HG02870 (cell line): Measurements from ENCODE around the gene TNXB.
A peak's percentile ranks its signal among the peaks of the same experiment; 100 is the strongest.

Experiments
- ATAC-seq: cut with Tn5 transposase; IDR thresholded peaks from one replicate; pipeline ENCODE4 v1.9.1; 2021; ENCODE audit warnings: mild to moderate bottlenecking, moderate library complexity; ENCODE audit not compliant: unreplicated experiment

Gene TNXB

DNA sequence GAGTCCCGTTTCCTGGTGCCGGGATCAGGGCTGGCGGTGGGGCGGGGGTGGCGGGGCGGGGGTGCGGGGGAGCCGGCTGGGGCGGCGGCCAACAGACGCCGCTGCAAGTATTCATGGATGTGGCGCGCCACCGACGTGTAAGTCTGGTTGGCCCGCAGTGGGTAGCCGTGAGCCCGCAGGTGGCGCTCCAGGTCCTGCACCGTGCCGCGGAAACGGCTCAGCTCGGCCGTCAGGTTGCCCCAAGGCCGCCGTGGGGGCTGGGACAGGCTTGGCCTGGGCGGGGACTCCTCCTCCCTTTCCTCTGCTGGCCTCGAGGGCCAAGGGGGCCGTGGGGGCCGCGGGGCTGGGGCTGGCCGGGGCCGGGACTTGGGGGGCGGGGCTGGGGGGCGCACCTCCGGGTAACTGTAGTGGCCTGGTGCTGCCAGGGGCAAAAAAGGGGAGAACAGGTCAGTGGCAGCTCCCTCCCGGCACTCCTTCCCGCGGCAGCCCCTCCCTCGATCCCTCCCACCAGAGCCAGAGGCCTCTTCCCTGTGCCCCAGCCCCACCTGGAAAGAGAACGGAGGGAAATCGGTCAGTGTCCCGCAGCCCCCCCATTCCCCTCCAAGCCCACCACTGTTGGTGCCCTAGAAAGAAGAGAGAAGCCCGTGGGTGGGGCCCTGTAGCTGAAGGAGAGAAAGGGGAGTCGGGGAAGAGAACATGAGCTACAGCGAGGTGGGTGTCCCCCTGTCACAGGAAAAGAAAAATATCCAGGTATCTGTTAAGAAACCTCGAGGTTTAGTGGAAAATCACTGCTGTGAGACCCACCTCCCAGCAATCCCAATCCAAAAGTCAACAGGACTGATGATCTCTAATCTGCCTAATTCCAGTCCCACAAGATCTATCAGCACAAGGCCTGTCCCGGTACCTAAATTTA lies 21.3 kb downstream of the TNXB start:
- ATAC-seq = no peak

DNA sequence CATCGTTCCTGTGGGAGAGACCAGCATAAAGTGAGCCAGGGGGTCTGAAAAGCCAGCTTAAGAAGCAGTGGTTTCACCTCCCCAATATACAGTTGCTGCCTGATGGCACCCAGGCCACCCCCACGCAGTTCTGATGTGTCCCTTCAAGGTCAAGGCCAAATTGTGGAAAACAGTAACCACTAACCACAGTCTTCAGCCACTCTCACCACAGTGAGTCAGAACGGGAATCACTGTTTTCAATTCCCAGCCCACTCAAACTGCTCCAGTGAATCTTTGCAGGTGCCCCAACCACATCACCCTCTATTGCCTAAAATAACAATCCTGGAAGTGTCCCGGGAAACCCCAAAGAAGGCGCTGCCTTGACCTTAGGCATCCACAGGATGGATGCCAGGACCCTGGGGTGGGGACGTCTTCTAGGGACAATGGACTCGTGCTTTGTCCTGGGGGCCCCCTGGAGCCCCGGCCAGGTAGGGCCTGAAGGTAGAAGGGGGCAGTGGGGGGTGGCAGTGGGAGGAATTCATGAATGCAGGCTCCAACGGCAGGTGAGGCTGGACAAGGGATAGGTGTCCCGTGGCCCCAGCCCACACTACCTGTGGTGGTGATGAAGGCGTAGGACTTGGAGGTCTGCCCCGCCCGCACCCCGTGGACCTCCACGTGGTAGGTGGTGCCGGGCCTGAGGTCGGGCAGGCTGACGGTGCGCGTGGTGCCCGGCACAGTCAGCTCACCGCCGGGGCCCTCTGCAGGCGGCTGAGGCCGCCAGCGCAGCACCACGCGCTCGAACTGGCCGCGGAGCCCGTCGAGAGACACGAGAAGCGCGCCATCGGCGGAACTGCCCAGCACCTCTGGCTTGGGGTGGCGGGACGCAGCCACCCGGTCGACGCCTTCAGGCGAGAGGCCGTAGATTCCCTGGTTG lies 22.2 kb downstream of the TNXB start:
- ATAC-seq = peak; percentile 60

DNA sequence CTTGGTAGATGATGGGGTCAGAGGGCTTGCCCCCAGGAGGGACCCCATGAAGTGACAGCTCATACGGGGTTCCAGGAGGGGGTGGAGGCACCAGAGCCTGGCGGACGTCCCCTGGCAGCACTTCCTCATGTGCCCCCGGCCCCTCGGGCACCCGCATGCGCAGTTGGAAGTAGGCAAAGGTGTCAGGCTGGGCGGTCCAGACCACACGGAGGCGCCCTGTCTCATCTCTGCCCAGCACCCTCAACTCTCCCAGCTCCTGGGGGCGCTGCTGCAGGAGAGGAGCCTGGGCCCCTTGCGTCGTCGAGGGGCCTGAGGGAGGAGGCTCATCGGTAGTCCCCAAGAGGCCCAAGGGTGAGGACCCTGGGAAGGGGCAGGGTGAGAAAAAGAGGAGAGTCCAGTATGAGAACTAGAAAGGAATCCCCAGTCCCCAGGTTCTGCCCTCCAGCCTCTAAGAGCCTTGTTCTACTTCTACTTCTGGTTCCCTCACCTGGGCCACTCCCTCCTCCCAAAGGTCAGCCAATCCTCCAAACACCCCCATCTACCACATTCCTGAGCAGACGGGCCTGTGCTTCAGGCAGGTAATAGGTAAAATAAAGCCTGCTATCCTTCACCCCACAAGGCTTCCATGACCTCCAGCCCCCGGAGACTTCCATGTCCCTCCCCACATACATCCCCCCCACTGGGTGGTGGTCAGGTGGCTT lies 23.2 kb downstream of the TNXB start:
- no peak for ATAC-seq

DNA sequence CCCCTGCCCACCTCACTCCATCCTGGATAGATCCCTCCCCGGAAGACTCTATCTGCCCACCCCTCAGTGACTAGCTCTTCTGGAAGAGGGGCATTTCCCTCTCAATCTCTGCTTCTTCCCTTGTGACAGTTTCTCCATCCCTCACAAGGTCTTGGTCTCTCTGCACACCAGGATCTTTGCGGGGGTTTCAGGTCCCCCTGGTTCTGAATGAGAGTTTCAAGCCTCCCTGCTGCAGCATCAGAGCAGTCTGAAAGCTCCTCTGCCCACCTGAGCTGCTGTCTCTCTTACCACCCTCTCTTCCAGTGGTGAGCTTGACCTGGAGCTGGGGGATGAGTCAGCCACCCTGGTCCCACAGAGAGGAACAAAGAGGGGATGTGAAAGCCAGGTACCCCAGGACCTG lies 24.4 kb downstream of the TNXB start:
- ATAC-seq = no peak

DNA sequence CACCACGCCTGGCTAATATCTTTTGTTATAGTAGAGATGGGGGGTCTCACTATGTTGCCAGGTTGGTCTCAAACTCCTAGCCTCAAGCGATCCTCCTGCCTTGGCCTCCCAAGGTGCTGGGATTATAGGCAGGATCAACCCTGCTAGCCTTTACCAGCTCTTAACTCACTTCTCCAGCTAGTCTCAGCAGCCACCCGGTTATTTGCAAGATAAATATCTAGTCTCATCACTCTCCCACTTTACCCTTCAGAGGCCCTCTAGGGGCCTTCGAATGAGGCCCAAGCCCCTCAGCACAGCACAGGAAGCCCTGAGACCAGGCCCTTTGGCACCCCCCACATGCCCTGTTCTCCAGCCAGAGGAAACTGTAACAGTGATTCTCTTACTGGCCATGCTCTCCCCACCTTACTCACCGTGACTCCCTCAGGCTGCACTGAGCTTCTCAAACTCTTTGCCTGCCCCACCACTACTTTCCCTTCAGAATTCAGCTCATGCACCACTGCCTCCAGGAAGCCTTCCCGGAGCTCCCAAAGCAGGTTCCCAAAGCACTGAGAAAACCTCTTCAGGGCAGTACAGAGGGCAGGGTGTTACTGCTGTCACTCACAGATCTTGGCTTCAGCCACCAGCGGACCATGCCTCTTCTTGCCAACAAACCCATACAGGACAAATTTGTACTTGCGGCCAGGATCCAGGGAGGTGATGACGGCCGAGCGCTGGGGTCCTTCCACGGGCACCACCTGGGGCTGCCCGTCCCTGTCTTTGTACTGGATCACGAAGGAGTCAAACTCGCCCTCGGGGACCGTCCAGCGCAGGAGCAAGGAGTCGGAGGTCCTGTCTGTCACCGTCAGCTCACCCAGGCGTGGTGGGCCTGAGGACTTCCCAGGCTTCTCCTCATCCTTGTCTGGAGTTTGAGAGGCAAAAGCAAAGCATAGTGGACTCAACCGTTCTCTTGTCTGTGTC lies 25.0 kb downstream of the TNXB start:
- no peak for ATAC-seq

DNA sequence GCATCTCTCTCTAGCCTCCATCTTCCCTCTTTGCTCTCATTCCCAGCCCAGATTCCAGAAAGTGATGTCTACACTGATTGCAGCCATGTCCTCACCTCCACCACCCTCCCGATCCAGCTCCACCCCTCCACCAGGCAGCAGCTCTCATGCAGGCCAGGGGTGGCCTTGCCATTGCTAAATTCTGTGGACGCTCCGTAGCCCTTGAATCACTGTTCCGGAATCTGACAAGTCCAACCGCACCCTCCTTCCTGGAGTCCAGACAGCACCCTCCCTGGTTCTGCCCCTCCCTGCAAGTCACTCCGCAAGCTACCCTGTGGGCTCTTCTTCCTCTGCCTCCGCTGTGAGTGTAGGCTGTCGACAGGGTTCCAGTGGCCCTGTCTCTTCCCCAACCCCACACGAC lies 26.2 kb downstream of the TNXB start:
- ATAC-seq = no peak

DNA sequence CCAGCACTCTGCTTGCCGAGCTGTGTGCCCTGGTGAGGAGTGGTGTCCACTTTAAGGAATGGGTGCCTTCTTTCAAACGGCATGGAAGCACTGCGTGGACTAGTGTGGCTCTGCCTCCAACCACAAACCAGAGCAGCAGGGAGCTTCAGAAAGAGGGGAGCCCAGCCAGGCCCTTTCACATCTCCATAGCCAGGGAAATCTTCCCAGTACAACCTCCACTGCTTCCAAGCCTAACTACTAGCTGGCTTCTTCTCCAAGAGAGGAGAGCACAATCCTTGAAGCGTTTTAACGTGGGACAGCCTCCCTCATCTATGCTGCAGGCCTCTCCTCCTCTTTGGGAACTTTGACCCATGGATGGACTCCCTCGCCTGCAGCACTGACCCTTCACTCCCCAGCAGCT lies 26.7 kb downstream of the TNXB start:
- no peak for ATAC-seq

DNA sequence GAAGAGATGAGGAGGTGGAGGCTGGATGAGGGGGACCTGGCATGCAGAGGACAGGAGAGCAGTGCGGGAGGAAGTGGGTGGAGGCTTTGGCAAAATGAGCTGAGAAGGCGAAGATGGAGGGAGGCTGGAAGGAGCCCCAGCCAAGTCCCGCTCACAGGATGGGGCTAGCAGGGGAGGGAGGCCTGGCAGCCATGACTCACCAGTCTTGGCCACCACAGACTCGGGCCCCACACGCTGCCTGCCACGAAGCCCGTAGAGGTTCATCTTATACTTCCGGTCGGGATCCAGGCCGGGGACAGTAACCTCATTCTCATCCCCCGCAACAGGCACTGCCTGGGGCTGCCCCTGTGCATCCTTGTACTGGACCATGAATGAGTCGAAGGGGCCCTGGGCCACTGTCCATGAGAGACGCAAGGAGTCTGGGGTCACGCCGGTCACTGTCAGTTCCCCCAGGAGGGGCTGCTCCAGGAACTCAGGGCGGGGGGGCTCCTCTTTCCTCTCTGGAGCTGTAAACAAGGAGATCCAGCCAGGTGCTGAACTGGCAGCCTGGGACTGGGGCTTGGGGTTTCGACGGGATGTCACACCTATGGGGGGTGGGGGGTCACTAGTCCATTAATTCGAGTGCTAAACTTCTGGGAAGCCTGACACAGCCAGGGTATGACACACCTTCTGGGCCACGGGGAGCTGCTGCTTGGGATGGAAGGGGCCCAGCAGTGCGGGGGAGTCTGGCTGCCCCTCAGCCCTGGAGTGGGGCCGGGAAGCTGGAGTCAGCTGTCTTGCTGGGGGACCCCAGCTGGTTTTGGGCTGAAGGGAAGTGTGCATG lies 27.8 kb downstream of the TNXB start:
- no peak for ATAC-seq

DNA sequence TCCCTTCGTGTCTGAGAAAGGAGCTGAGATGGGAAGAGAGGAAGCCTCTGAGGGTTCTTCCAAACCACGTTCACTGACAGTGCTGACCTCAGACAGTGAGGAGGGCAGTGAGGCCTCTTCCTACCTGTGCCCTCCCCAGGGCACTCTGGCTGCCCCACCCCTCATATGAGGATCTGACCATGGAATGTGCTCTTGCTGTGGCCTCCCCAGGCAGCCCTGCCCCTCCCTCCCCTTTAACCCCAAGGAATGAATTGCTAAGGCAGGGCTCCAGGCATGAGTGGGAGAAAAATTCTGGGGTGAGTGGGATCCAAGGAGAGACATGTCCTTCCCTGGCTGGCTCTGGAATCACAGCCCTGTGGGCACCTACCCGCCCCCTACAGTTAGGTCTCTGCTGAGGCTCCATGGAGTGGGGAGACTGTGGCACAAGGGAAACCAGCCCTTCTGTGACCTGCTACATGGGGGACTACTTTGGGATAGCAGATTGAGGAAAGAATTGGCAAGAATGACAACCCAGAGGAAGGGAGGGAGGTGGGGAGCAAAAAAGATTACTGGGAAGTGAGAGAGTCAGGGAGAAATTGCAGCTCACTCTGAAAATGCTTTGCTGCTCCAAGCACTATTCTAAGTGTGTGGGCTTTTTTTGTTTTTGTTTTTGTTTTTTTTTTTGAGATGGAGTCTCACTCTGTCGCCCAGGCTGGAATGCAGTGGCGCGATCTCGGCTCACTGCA lies 29.4 kb downstream of the TNXB start:
- ATAC-seq = no peak

DNA sequence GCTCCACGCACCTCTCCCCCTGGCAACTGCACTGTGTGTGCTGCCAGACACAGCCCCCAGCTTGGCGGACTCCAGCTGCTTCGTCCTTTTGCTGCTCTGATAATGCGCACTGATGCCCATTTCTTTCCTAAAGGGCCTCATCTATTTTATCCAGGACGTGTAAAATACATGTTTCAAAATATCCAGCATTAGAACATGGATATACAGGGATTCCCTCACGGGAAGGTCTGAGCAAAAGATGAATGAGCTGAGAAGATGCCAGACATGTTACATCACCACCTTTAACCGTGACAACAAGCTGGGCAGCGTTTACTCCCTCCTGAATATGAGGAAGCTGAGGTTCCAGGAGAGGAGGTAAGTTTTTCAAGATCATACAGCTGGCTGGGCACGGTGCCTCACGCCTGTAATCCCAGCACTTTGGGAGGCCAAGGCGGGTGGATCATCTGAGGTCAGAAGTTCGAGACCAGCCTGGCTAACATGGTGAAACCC lies 32.8 kb downstream of the TNXB start:
- ATAC-seq = no peak

DNA sequence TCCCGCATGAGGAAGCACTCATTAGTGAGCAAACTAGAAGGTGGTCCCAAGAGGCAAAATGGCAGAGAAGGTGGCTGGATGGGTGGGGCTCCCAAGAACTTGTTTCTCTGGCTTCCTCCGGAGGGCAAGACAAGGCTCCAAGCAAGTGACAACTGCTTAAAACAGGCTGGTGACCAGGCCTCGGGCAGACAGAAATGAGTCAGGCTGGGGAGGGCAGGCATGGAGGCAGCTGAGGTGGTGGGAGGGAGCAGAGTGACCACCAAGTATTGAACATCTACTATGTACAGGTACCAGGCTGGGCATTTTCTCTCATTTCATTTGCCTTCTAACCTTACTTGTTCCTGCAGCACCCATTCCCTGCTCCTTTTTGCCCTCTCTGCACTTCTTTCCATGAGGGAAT lies 33.4 kb downstream of the TNXB start:
- ATAC-seq = no peak

DNA sequence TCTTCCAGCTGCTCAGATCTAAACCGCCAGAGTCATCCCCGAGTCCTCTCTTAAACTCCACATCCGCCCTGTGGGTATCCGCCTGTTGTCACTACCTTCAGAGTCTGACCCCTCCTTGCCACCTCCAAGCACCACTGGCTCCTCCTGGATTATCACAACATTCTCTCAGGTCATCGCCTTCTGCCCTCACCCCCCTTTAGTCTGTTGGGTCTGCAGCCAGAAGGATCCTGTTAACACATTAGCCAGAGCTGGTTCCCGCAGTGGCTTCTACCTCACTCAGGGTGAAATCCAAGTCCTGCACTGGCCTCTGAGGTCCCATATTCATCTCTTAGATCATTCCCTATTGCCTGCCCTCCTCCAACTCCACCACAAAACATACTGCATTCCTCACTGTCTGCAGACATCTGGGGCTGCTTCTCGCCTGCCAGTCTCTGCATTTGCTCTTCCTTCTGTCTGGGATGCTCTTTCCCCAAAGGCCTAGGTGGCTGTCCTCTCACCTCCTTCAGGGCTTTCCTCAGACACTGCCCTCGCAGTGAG lies 34.1 kb downstream of the TNXB start:
- ATAC-seq = no peak

DNA sequence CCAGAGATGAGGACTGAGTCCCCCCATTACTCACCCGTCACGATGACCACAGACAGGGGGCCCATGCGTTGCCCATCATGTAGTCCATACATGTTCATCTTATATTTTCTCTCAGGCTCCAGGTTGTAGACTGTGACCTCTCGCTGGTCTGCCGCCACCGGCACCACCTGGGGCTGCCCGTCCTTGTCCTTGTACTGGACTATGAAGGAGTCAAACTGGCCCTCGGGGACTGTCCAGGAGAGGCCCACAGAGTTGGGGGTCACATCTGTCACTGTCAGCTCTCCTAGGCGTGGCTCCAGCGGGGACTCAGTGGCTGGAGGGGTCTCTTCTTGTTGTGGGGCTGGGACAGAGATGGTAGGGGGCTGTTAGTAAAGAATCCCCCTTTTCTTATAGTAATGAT lies 35.5 kb downstream of the TNXB start:
- no peak for ATAC-seq

DNA sequence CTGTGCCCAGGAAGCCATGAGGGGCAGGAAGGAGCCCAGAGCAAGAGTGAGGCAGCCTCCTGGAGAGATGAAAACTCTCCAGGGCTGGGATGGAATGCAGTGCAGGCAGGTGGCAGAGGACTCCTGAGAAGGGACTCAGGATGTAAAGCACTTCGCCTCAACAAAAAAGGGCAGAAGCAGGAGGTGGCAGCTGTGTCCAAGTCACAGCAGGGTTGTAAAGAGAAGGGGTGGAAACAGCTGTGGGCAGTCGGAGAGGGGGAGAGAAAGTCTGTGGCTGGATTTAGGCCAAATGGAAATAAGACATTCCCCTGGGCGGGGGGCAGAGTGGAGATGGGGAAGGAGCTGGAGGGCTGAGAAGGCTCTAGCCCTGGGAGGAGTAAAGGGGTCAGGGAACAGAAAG lies 36.0 kb downstream of the TNXB start:
- ATAC-seq = no peak

DNA sequence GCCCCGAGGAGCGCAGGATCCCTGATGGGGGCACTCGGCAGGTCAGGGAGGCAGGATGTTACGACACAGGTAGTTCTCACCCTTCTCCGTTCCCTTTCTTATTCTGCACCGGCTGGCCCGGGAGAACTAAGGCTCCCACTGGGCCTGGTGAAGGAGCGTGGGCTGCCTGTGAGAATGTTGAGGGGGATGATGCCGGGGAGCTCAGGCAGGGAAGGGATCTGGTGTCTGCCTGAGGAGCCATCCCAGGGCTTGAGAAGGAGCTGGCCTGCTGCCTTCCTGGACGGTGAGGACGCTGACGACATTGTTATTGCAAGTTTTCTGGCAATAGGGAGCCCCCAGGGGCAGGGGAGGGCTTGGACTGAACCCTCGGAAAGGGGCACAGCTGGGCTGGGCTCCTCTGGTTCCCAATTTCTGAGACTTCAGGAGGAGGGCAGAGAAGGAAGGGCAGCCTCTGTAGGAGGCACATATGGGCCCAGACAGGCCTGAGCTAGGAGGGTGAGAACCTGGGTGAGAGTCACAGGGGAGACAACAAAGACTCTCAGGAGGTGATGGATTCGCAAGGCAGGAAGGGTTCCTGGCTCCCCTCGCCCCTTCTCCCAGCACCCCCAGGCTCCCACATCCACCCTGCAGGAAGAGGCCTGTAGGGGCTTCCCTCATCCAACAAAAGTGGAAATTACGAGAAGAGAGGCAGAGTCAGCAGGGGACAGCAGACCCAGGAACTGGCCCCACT lies 38.2 kb downstream of the TNXB start:
- ATAC-seq = no peak

DNA sequence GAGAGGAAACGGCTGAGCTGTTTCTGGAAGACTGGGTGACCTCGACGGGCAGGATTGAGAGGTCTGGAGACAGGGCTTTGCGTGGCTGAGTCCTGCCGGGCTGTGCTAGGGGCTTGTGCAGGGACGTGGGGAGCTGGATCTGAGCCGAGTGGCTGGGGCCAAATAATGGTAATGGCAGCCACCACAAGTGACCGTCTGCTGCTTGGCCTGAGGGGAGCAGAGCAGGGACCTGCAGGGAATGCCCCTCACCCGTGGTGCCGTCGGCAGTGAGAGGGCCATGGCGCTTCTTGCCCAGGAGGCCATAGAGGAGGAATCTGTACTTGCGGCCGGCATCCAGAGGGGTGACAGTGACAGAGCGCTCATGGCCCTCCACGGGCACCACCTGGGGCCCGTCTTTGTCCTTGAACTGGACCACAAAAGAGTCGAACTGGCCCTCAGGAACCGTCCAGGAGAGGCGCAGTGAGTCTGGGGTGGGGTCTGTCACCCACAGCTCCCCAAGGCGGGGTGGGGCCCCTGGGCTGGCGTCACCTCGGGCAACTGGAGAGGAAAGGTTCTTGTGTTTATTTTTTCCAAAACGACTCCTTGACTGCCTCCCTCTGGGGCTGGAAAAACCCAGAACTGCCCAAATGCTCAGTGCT lies 39.1 kb downstream of the TNXB start:
- ATAC-seq = no peak

DNA sequence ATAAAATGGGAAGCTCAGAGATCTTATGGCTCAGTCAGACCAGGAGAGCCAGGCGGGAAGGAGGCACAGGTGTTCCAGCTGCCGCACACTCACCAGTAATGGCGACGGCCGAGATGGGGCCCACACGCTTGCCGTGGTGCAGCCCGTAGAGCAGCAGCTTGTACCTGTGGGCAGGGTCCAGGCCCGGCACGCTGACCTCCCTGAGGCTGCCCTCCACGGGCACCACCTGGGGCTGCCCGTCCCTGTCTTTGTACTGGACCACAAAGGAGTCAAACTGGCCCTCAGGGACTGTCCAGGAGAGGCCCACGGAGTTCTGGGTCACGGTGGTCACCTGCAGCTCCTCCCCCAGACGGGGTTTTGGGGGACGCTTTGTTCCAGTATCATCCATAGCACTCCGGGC lies 39.7 kb downstream of the TNXB start:
- no peak for ATAC-seq
